Gastrocnemius medialis (tissue), 4 donors: ENCODE results near the gene FCGBP.

Experiments
- CTCF ChIP-seq, 5 experiments: fragments of 450-650 bp in 3 of 5; fragments of 200-600 bp in 2 of 5; sonication (generic) in 2 of 5; IDR thresholded peaks in 4 of 5; conservative IDR thresholded peaks in 1 of 5; 1 replicate in 4 of 5; 2 replicates in 1 of 5; pipeline ENCODE4 v1.5.1; 2016 to 2019; ENCODE audit warnings: antibody characterized with exemption in 5 of 5, mild to moderate bottlenecking in 3 of 5, moderate library complexity in 3 of 5
- POLR2A ChIP-seq, 2 donors: fragments of 450-650 bp; IDR thresholded peaks; one replicate each; pipeline ENCODE4 v1.6.1; 2017; ENCODE audit warnings: antibody characterized with exemption in 2 of 2, mild to moderate bottlenecking in 2 of 2, moderate library complexity in 2 of 2

- TF ChIP-seq CTCF (IDR thresholded peaks at IDR 0.05 in 4 of 5, conservative IDR thresholded peaks at IDR 0.05 in 1 of 5) (no peak), POLR2A (IDR thresholded peaks at IDR 0.05) (no peak)
These were observed 6.7 kb upstream of the FCGBP start for GRCh38 chr19:39941151-39941550.
